Endothelial cell of umbilical vein (primary cell): ENCODE measurements around the gene CMTM7. TPM values are rescaled to one million over a fixed set of nuclear protein-coding genes. Genes with fewer than 3 reads are reported as not detected.

Experiments used
- BruUV-seq: library from RNA; stranded (reverse); fragments of 400-500 nt; replicated peaks from 2 replicates; lab custom pipeline; 2021; lab: Mats Ljungman, UMichigan
- CTCF ChIA-PET: fragments of 300-600, 350-600 bp; sonication (Branson Sonifier 250); formaldehyde crosslinking; loops from one replicate; lab custom pipeline; 2021; ENCODE audit warnings: antibody characterized with exemption, inconsistent platforms; lab: Charles Lee
- POLR2A ChIA-PET: fragments of 300-600, 350-600 bp; sonication (Branson Sonifier 250); formaldehyde crosslinking; loops from one replicate; lab custom pipeline; 2021; ENCODE audit warnings: antibody characterized with exemption, inconsistent platforms; lab: Charles Lee
- DNase-seq: peaks from one replicate; pipeline ENCODE4 v3.0.0-alpha.2; 2011; ENCODE audit warnings: low read depth, low spot score
- FAIRE-seq: peaks from 2 replicates; lab custom pipeline; 2011; peaks lifted over from hg19 to GRCh38; lab: Jason Lieb, UNC
- H2AFZ ChIP-seq: 2 replicates; pipeline ENCODE4 v1.6.0; 2012; ENCODE audit warnings: low read depth, low read length, control low read depth, inconsistent platforms
- H3K27ac ChIP-seq: 2 replicates; pipeline ENCODE4 v1.5.1; 2011; ENCODE audit warnings: low read depth, mild to moderate bottlenecking, control low read depth, low read length, moderate library complexity; ENCODE audit not compliant: insufficient read depth
- H3K27me3 ChIP-seq, 2 experiments: 2 replicates each; pipeline versions ENCODE4 v1.6.0 to v1.6.1; 2011; ENCODE audit warnings: low read length in 2 of 2, mixed read lengths in 1 of 2; ENCODE audit not compliant: control insufficient read depth in 2 of 2, insufficient read depth in 2 of 2
- H3K36me3 ChIP-seq, 2 experiments: 2 replicates in 1 of 2; 3 replicates in 1 of 2; pipeline ENCODE4 v1.5.1; 2011; ENCODE audit warnings: low read length in 2 of 2, mild to moderate bottlenecking in 1 of 2, moderate library complexity in 1 of 2; ENCODE audit not compliant: control insufficient read depth in 2 of 2, insufficient read depth in 2 of 2; ENCODE audit errors: extremely low read depth in 1 of 2
- H3K4me1 ChIP-seq: 3 replicates; pipeline ENCODE4 v1.5.1; 2011; ENCODE audit warnings: mild to moderate bottlenecking, low read length; ENCODE audit not compliant: control insufficient read depth, insufficient read depth; ENCODE audit errors: extremely low read depth
- H3K4me2 ChIP-seq: 2 replicates; pipeline ENCODE4 v1.6.1; 2011; ENCODE audit warnings: low read length, control low read depth, mixed read lengths; ENCODE audit not compliant: insufficient read depth
- H3K4me3 ChIP-seq, 3 experiments: fragments of 200-600 bp in 1 of 3; sonication (generic), shearing (Covaris generic) in 1 of 3; replicated peaks in 1 of 3; 2 replicates each; pipeline ENCODE4 v1.5.1; 2011 to 2016; ENCODE audit warnings: control low read depth in 3 of 3, low read length in 3 of 3, mild to moderate bottlenecking in 2 of 3, inconsistent platforms in 1 of 3, low read depth in 1 of 3, moderate library complexity in 1 of 3; ENCODE audit not compliant: insufficient read depth in 1 of 3
- H3K79me2 ChIP-seq: 2 replicates; pipeline ENCODE4 v1.6.0; 2012; ENCODE audit warnings: low read length, inconsistent platforms; ENCODE audit not compliant: control insufficient read depth, insufficient read depth
- H3K9ac ChIP-seq: replicated peaks from 2 replicates; pipeline ENCODE3; 2011; ENCODE audit warnings: low read length, control low read depth; ENCODE audit not compliant: insufficient read depth; ENCODE audit errors: extremely low read depth
- H3K9me1 ChIP-seq: replicated peaks from 3 replicates; pipeline ENCODE4 v1.6.0; 2011; ENCODE audit warnings: mild to moderate bottlenecking, low read length; ENCODE audit not compliant: control insufficient read depth, insufficient read depth; ENCODE audit errors: extremely low read depth
- H3K9me3 ChIP-seq: replicated peaks from 2 replicates; pipeline ENCODE4 v1.5.1; 2012; ENCODE audit warnings: low read length, inconsistent platforms; ENCODE audit not compliant: control insufficient read depth, insufficient read depth
- H4K20me1 ChIP-seq: replicated peaks from 2 replicates; pipeline ENCODE3; 2011; ENCODE audit warnings: mild to moderate bottlenecking, low read length; ENCODE audit not compliant: control insufficient read depth, insufficient read depth; ENCODE audit errors: extremely low read depth
- CTCF ChIP-seq, 2 donors: IDR thresholded peaks; 1 replicate in 1 of 2; 2 replicates in 1 of 2; pipeline ENCODE4 v1.5.1; 2011; ENCODE audit warnings: low read length in 2 of 2, mild to moderate bottlenecking in 2 of 2, moderate library complexity in 2 of 2, control low read depth in 1 of 2, inconsistent platforms in 1 of 2, low read depth in 1 of 2; ENCODE audit not compliant: insufficient read depth in 1 of 2; ENCODE audit errors: extremely low read depth in 1 of 2
- EZH2 ChIP-seq: IDR thresholded peaks from 2 replicates; pipeline ENCODE4 v1.6.1; 2012; ENCODE audit warnings: borderline replicate concordance, low read depth, mild to moderate bottlenecking, moderate library complexity, low read length, inconsistent platforms; ENCODE audit not compliant: severe bottlenecking
- GATA2 ChIP-seq: IDR thresholded peaks from 2 replicates; pipeline ENCODE4 v1.7.0; 2011; ENCODE audit warnings: low read depth, mild to moderate bottlenecking, moderate library complexity, mixed read lengths, low read length; ENCODE audit not compliant: insufficient read length, insufficient read depth
- JUN ChIP-seq: IDR thresholded peaks from 2 replicates; pipeline ENCODE4 v1.6.1; 2011; ENCODE audit warnings: borderline replicate concordance, low read depth; ENCODE audit not compliant: insufficient read length, insufficient read depth
- MAX ChIP-seq: IDR thresholded peaks from 2 replicates; pipeline ENCODE4 v1.6.1; 2011; ENCODE audit not compliant: insufficient read depth, insufficient read length
- MYC ChIP-seq: IDR thresholded peaks from one replicate; pipeline ENCODE4 v1.6.1; 2011; ENCODE audit warnings: mild to moderate bottlenecking, low read depth, low read length
- POLR2AphosphoS5 ChIP-seq: IDR thresholded peaks from 2 replicates; pipeline ENCODE4 v1.6.1; 2012; ENCODE audit warnings: low read depth, mild to moderate bottlenecking, control low read depth, low read length, moderate library complexity; ENCODE audit not compliant: insufficient read depth
- dilution Hi-C: fragments of 300-500 bp; cut with MboI; formaldehyde crosslinking; loops from one replicate; pipeline ENCODE4 v1.15.0; 2019; ENCODE audit warnings: low sequenced_read_pairs; ENCODE audit not compliant: extremely low pct_ligation_motif_present
- intact Hi-C: fragments of 100-400 bp; cut with micrococcal nuclease; formaldehyde crosslinking; loops from one replicate; pipeline ENCODE4 v1.10.0; 2022
- polyA plus RNA-seq, 4 experiments: library from polyadenylated mRNA; depleted of rRNA in 3 of 4; stranded (reverse) in 3 of 4; unstranded in 1 of 4; fragments of >200 nt; gene quantifications; 2 replicates each; pipeline versions ENCODE4 v1.2.1 to v1.2.3, GENCODE V29; 2011 to 2012; ENCODE audit warnings: missing spikeins in 1 of 4
- total RNA-seq: library from RNA; stranded (reverse); gene quantifications from 2 replicates; pipeline ENCODE4 v1.2.3, GENCODE V29; 2021

CMTM7 gene
- total and polyA plus RNA-seq, 2 donors (not counting 3 experiments of a cell fraction or from before 2014, with no cell fraction given): 44.7 to 88.5 TPM

- FAIRE-seq: no peak
- no peak for DNase-seq
- no peaks in the 10 kb centered on the region for H3K9me3 ChIP-seq
- POLR2A ChIA-PET: no interaction called here
- dilution Hi-C loops (no loop called here), intact Hi-C loops (no loop called here)
- peaks cover 34% of the 10 kb centered on the region for H3K4me1 ChIP-seq
- BruUV-seq: no TSS peak
- H2AFZ ChIP-seq: no peak overlapping the region
- CTCF ChIA-PET: interaction anchor here (0.9 to 5.6 kb wide), 6 partner anchors 16 to 72 kb away, joined by 3 to 42 read pairs (median 4); no protein-coding TSS in a partner anchor
- H3K4me2 ChIP-seq: no peak overlapping the region
- H3K4me3 ChIP-seq: no peak overlapping the region
- no peaks in the 10 kb centered on the region for H4K20me1 ChIP-seq
- no peaks in the 10 kb centered on the region for H3K9me1 ChIP-seq
- no peak overlapping the region for H3K27ac ChIP-seq
- H3K36me3 ChIP-seq: no peaks in the 10 kb centered on the region
- TF ChIP-seq POLR2AphosphoS5 (no peak), MAX (no peak), CTCF (IDR thresholded peaks at IDR 0.05; ENCODE audit: extremely low read depth in 1 of 2, insufficient read depth in 1 of 2, low read depth in 1 of 2, low read length in 2 of 2) (no peak), GATA2 (no peak), MYC (no peak), EZH2 (no peak), JUN (no peak)
- no peaks in the 10 kb centered on the region for H3K27me3 ChIP-seq
- H3K9ac ChIP-seq: no peak overlapping the region
- peaks cover 70% of the 10 kb centered on the region for H3K79me2 ChIP-seq
These were observed 6.9 kb downstream of the CMTM7 start for GRCh38 chr3:32398531-32398930.
